K562 (cell line): ENCODE data around the gene ACTR8. TPM values are rescaled to one million over a fixed set of nuclear protein-coding genes. Genes with fewer than 3 reads are reported as not detected.

Experiments used
- ATAC-seq: fragments of 200-7000 bp; cut with Tn5 transposase; 3 replicates; pipeline ENCODE4 v1.9.1; 2020; ENCODE audit warnings: moderate library complexity
- BruUV-seq: library from RNA; stranded (reverse); fragments of 400-500 nt; replicated peaks from 2 replicates; lab custom pipeline; 2021; lab: Mats Ljungman, UMichigan
- CTCF ChIA-PET: fragments of 300-600 bp; formaldehyde crosslinking; extraction: SDS; loops from one replicate; lab custom pipeline; 2021; ENCODE audit warnings: low intra/inter-chr PET ratio; lab: Yijun Ruan, JAX
- POLR2A ChIA-PET: fragments of 300-600, 350-650 bp; sonication (Branson Sonifier 250); formaldehyde crosslinking; extraction: SDS; loops from one replicate; lab custom pipeline; 2021; ENCODE audit warnings: antibody characterized with exemption, inconsistent platforms; lab: Yijun Ruan, JAX
- DNase-seq, 4 experiments: peaks; one replicate each; pipeline versions ENCODE4 v3.0.0 to v3.0.0-alpha.2; 2011 to 2018; ENCODE audit warnings: low spot score in 3 of 4, mixed read lengths in 3 of 4; ENCODE audit errors: extremely low read depth in 1 of 4
- FAIRE-seq: peaks from 2 replicates; lab custom pipeline; 2011; peaks lifted over from hg19 to GRCh38; lab: Jason Lieb, UNC
- H2AFZ ChIP-seq: 2 replicates; pipeline ENCODE4 v1.6.0; 2011; ENCODE audit warnings: low read depth, low read length, control low read depth, inconsistent platforms
- H3K27ac ChIP-seq: fragments of 200-600 bp; 3 replicates; pipeline ENCODE4 v1.8.0; 2011; ENCODE audit warnings: low read depth, mild to moderate bottlenecking, control low read depth, inconsistent platforms, low read length, moderate library complexity, mixed read lengths; ENCODE audit errors: extremely low read depth
- H3K27me3 ChIP-seq, 2 experiments: fragments of 300-600 bp in 1 of 2; 2 replicates in 1 of 2; 3 replicates in 1 of 2; pipeline versions ENCODE4 v1.6.0 to v1.8.0; 2011; ENCODE audit warnings: inconsistent platforms in 2 of 2, low read length in 2 of 2, mild to moderate bottlenecking in 1 of 2, mixed read lengths in 1 of 2, moderate library complexity in 1 of 2; ENCODE audit not compliant: control insufficient read depth in 2 of 2, insufficient read depth in 2 of 2
- H3K36me3 ChIP-seq: fragments of 300-600 bp; 3 replicates; pipeline ENCODE4 v1.8.0; 2011; ENCODE audit warnings: mild to moderate bottlenecking, low read length, inconsistent platforms; ENCODE audit not compliant: control insufficient read depth, insufficient read depth
- H3K4me1 ChIP-seq, 2 experiments: fragments of 200-600 bp in 1 of 2; replicated peaks in 1 of 2; 2 replicates in 1 of 2; 3 replicates in 1 of 2; pipeline versions ENCODE4 v1.5.1 to v1.8.0; 2011; ENCODE audit warnings: inconsistent platforms in 2 of 2, low read length in 2 of 2, mild to moderate bottlenecking in 1 of 2, mixed read lengths in 1 of 2, moderate library complexity in 1 of 2; ENCODE audit not compliant: control insufficient read depth in 2 of 2, insufficient read depth in 2 of 2
- H3K4me2 ChIP-seq: 2 replicates; pipeline ENCODE4 v1.6.1; 2011; ENCODE audit warnings: low read length, control low read depth, inconsistent platforms, mixed read lengths; ENCODE audit not compliant: insufficient read depth
- H3K4me3 ChIP-seq: fragments of 200-600 bp; sonication (generic), shearing (Covaris generic); 2 replicates; pipeline ENCODE4 v1.5.1; 2016; ENCODE audit warnings: control low read depth, inconsistent platforms
- H3K79me2 ChIP-seq: fragments of 200-600 bp; 3 replicates; pipeline ENCODE4 v1.8.0; 2011; ENCODE audit warnings: low read length, inconsistent platforms; ENCODE audit not compliant: control insufficient read depth, insufficient read depth
- H3K9ac ChIP-seq, 2 experiments: 2 replicates each; pipeline versions ENCODE4 v1.6.0 to v1.6.1; 2011; ENCODE audit warnings: low read depth in 2 of 2, low read length in 2 of 2, control low read depth in 1 of 2, inconsistent platforms in 1 of 2, mild to moderate bottlenecking in 1 of 2, mixed read lengths in 1 of 2; ENCODE audit not compliant: insufficient read depth in 1 of 2
- H3K9me1 ChIP-seq: one replicate; pipeline ENCODE4 v1.6.0; 2011; ENCODE audit warnings: inconsistent platforms, mild to moderate bottlenecking, low read length, moderate library complexity; ENCODE audit not compliant: control insufficient read depth, insufficient read depth
- H3K9me3 ChIP-seq: replicated peaks from 2 replicates; pipeline ENCODE4 v1.5.1; 2011; ENCODE audit warnings: low read depth, low read length, inconsistent platforms; ENCODE audit not compliant: control insufficient read depth, insufficient read depth
- H4K20me1 ChIP-seq: replicated peaks from 2 replicates; pipeline ENCODE4 v1.6.1; 2011; ENCODE audit warnings: low read length, inconsistent platforms, mixed read lengths; ENCODE audit not compliant: control insufficient read depth, insufficient read depth
- CBX5 ChIP-seq: IDR thresholded peaks from 2 replicates; pipeline ENCODE4 v1.6.1; 2014; ENCODE audit warnings: low read depth, borderline replicate concordance
- EP300 ChIP-seq: IDR thresholded peaks from 2 replicates; pipeline ENCODE4 v1.6.1; 2012; ENCODE audit warnings: low read length, improper control_type of control experiment
- EWSR1 ChIP-seq: fragments of 450-650 bp; IDR thresholded peaks from 2 replicates; pipeline ENCODE4 v1.6.1; 2018; ENCODE audit warnings: borderline replicate concordance, mild to moderate bottlenecking, low read depth, moderate library complexity; ENCODE audit not compliant: partially characterized antibody
- PHF21A ChIP-seq: fragments of 450-650 bp; IDR thresholded peaks from 2 replicates; pipeline ENCODE4 v1.6.1; 2017; ENCODE audit warnings: low read depth, borderline replicate concordance
- RNF2 ChIP-seq: sonication (generic); IDR thresholded peaks from 2 replicates; pipeline ENCODE4 v1.6.1; 2016
- TAF9B ChIP-seq: fragments of 450-650 bp; IDR thresholded peaks from 2 replicates; pipeline ENCODE4 v1.6.1; 2018; ENCODE audit warnings: mild to moderate bottlenecking; ENCODE audit not compliant: partially characterized antibody
- TRIM28 ChIP-seq: fragments of 450-650 bp; IDR thresholded peaks from 2 replicates; pipeline ENCODE4 v1.6.1; 2017
- WGBS: fragments of 100-300 bp; shearing (Covaris generic); methylation state at CpG from one replicate; pipeline ENCODE4 v1.1.6; 2016; ENCODE audit warnings: low coverage, mixed read lengths; ENCODE audit not compliant: insufficient coverage; ENCODE audit errors: missing lambda C conversion rate; 5-methylcytosine and 5-hydroxymethylcytosine counted together
- in situ Hi-C: fragments of 300-500 bp; cut with MboI; formaldehyde crosslinking; loops from 4 replicates; pipeline ENCODE4 v1.15.0; 2018; ENCODE audit warnings: inconsistent platforms, mixed read lengths
- intact Hi-C: fragments of 100-400 bp; cut with micrococcal nuclease; formaldehyde crosslinking; loops from 2 replicates; pipeline ENCODE4 v1.14.2; 2022
- polyA plus RNA-seq, 8 experiments: library from polyadenylated mRNA; depleted of rRNA in 4 of 8; stranded (reverse) in 5 of 8; unstranded in 3 of 8; fragments of >200 nt; fragmentation: Nextera tagmentation in 2 of 8; fragmentation: Illumina TruSeq in 1 of 8; extraction: Ambion mirVana in 2 of 8; extraction: Trizol in 1 of 8; gene quantifications; 2 replicates each; pipeline versions ENCODE4 v1.2.1 to v1.2.3, GENCODE V29; 2011 to 2014; ENCODE audit warnings: inconsistent platforms in 1 of 8, missing spikeins in 1 of 8
- total RNA-seq, 7 experiments: library from RNA; depleted of rRNA in 6 of 7; stranded (reverse); fragments of >200 nt in 6 of 7; fragmentation: Illumina TruSeq in 2 of 7; extraction: Trizol in 2 of 7; gene quantifications; 2 replicates each; pipeline versions ENCODE4 v1.2.1 to v1.2.3, GENCODE V29; 2011 to 2021; ENCODE audit warnings: low replicate concordance in 1 of 7
- TF ChIP-seq, protein P1 (sequence below): fragments of 250-450 bp; sonication (Bioruptor Pico); IDR thresholded peaks from 2 replicates; pipeline ENCODE4 v1.4.0; 2020; ENCODE audit warnings: mild to moderate bottlenecking, moderate library complexity, borderline replicate concordance

ACTR8 gene
- total and polyA plus RNA-seq, 9 of the 15 experiments (the other 6 are each of a cell fraction or from before 2014, with no cell fraction given): 4.8 to 24.2 (median 17.5) TPM

DNA sequence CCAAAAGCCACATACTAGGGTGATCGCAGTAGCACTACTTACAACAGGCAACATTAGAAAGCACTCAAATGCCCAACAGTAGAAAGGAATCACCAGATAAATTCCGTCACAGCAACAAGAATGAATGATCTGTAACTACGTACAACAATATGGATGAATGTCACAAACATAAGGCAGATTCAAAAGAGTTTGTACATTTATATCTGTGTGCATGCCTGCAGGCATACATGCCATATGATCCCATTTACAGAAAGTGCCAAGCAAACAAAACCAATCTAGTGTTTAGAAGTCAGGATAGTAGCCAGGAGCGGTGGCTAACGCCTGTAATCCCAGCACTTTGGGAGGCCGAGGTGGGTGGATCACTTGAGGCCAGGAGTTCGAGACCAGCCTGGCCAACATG, 32.0 kb downstream of the ACTR8 start:
- Histone ChIP-seq H3K9ac (no peak overlapping the region), H3K9me1 (no peaks in the 10 kb centered on the region), H4K20me1 (no peaks in the 10 kb centered on the region), H3K27me3 (peaks cover 0 to 27% of the 10 kb centered on the region in 2 experiments; a peak in 3 of 5 replicates), H3K9me3 (no peaks in the 10 kb centered on the region), H2AFZ (no peak overlapping the region), H3K27ac (no peak overlapping the region), H3K36me3 (no peaks in the 10 kb centered on the region), H3K79me2 (no peaks in the 10 kb centered on the region), H3K4me3 (no peak overlapping the region), H3K4me1 (peaks cover 0 to 13% of the 10 kb centered on the region in 2 experiments; a peak in 2 of 5 replicates), H3K4me2 (no peak overlapping the region)
- WGBS: 22% methylated on average over 7 of the region's 7 CpGs
- ChIA-PET POLR2A (no interaction called here), CTCF (no interaction called here)
- ATAC-seq (no peak), DNase-seq (no peak), FAIRE-seq (no peak)
- TF ChIP-seq EP300 (no peak), PHF21A (no peak), RNF2 (no peak), TAF9B (no peak), TRIM28 (no peak), CBX5 (no peak), EWSR1 (no peak)
- TF ChIP-seq, protein P1, sequence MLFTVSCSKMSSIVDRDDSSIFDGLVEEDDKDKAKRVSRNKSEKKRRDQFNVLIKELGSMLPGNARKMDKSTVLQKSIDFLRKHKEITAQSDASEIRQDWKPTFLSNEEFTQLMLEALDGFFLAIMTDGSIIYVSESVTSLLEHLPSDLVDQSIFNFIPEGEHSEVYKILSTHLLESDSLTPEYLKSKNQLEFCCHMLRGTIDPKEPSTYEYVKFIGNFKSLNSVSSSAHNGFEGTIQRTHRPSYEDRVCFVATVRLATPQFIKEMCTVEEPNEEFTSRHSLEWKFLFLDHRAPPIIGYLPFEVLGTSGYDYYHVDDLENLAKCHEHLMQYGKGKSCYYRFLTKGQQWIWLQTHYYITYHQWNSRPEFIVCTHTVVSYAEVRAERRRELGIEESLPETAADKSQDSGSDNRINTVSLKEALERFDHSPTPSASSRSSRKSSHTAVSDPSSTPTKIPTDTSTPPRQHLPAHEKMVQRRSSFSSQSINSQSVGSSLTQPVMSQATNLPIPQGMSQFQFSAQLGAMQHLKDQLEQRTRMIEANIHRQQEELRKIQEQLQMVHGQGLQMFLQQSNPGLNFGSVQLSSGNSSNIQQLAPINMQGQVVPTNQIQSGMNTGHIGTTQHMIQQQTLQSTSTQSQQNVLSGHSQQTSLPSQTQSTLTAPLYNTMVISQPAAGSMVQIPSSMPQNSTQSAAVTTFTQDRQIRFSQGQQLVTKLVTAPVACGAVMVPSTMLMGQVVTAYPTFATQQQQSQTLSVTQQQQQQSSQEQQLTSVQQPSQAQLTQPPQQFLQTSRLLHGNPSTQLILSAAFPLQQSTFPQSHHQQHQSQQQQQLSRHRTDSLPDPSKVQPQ (CRISPR knock-in tag): no peak
- intact Hi-C loops: no loop called here
- in situ Hi-C loops: no loop called here
- BruUV-seq: no TSS peak
